ENCODE data around the gene KERA.

The KERA gene

DNA sequence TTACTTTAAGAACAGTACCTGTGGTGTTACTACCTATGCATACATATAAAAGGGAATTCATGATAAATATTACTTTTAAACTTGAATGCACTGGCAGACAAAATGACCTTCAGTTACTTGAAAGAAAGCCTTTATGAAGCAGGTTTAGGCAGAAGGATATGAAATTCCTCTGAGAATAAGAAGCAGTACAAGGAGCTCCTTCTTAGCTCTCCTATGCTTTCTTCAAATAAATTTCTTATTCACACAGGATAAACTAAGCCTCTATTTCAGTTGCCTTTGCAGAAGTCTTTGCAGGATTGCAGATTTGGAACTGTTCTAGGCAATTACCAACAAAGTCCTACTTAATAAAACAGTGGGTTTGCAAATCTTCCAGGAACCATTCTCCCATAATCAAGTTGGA, 54.1 kb downstream of the KERA start:
- H3K4me3 ChIP-seq (ENCODE audit: low read depth, low read length) = no peak overlapping the region
- DNase-seq (ENCODE audit: low read depth) = no peak
- TF ChIP-seq CTCF (IDR thresholded peaks at IDR 0.05; ENCODE audit: insufficient read depth, low read depth, low read length, missing control alignments) = no peak

- TF ChIP-seq CTCF (IDR thresholded peaks at IDR 0.05; ENCODE audit: insufficient read depth, low read depth, low read length, missing control alignments) = no peak
- no peak for DNase-seq (ENCODE audit: low read depth)
- no peak overlapping the region for H3K4me3 ChIP-seq (ENCODE audit: low read depth, low read length)
Measured at GRCh38 chr12:91001306-91001705, 56.5 kb downstream of the KERA start.

All from GM12865 (cell line).